Measurements from ENCODE around the gene AP4B1.
A peak's percentile ranks its signal among the peaks of the same experiment; 100 is the strongest.

AP4B1 gene

DNA sequence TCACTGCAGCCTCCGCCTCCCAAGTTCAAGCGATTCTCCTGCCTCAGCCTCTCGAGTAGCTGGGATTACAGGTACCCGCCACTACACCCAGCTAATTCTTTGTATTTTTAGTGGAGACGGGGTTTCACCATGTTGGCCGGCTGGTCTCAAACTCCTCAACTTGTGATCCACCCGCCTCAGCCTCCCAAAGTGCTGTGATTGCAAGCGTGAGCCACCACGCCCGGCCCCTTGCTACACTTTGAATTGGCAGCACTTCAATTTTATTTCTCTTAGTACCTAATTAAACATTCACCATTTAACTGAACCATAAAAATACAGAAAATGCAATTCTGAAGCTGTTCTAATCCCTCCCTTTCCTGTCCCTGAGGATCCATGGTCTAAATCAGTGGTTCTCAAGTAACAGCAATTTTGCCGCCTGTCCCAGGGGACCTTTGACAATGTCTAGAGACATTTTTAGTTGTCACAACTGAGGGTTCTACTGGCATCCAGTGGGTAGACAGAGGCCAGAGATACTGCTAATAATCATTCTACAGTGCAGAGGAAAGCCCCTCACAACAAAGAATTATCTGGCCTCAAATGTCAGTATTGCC is 12.9 kb downstream of the AP4B1 start:
- DNase-seq = no peak

GRCh38 chr1:113890816-113891215 is 13.8 kb downstream of the AP4B1 start:
- no peak for DNase-seq

DNA sequence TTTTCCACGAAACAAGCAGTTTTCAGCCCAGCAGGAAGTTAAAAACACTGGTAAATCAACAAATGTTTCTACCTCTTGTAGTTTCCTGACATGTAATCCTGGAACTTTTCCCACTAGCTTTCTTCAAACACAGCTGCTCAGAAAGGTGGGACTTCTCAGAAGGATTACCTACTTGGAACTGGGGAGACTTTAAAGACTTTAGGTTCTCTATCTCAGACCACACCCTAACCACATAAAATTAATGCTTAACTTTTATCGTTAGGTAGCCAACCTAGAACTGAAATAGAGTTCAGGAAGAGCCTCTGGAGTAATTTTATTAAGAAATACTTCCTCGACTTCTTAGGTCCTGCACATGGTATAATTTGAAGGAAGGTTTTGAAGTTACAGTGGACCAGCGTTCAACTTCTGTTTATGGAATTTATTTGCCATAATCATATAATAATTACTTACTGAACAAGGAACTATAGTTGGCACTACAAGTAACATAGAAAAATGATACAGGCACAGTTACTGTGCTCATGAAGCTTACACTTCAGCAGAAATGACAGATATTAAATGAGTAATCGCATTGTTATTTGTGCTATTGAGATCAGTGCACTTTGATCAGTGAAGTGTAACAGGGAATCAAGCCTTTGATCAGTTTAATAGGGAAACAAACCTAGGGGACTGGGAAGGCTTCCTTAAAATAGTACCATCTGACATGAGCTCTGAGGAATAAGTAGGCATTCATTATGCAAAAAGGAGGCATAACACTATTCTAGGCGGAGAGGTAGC is 17.0 kb downstream of the AP4B1 start, which contains the start of gene BCL2L15:
TSS of gene BCL2L15 (minus strand) at position 180 of the 774 bp plus-strand sequence. CDS start 206 bp downstream, outside the sequence.
- no peak for DNase-seq

- DNase-seq = no peak
These were observed 17.9 kb downstream of the AP4B1 start for GRCh38 chr1:113886417-113887401.

DNA sequence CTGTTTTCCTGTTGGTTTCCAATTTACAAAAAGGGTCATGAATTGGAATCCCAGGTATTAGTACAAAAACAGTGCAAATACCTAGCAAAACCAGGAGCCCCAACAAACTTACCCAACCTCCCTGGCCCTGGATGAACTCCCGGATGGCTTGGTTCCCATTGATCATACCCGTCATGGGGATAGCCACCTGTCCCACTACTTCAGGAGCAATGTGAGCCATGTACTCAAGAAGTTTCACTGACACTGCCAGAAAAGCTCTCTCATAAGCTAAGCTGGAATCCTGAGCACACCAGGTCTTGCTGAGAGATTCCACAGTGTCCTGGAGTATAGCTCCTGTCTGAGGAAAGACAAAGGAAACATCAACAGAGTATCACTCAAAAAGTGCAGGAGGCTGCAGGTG is 22.9 kb downstream of the AP4B1 start:
- no peak for DNase-seq

- no peak for DNase-seq
These were observed 24.9 kb downstream of the AP4B1 start for GRCh38 chr1:113879739-113880038.

DNA sequence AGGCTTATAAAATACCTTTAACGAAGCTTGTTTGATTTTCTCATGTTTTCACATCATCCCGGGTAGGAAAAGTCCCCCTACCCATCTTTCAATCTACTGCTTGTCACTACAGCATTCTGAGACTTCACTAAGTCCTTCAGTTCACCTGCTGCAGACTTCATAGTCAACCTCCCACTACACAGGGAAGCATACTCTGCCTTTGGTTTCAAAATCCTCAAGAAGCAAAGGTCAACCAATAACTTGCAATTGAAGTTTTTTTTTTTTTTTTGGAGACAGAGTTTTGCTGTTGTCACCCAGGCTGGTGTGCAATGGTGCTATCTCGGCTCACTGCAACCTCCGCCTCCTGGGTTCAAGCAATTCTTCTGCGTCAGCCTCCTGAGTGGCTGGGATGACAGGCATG is 28.4 kb downstream of the AP4B1 start:
- no peak for DNase-seq

DNA sequence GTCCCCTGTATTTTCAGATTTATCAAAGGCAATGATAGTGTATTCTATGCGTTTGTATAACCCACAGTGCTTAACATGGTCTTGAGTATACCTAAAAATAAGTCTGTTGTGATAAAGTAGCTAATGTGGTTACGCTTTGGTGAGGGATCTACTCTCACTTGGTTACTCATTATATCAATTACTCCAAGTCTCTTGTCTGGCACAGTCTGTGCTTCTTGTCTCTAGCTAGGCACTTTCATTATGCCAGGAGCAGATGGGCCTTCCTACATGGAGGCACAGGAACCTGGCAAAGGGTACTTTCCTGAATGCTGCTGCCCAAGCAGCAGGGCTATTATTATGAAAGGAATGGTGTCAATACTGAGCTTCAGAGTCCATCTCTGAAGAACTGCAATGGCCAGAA is 28.9 kb downstream of the AP4B1 start:
- DNase-seq = no peak

DNA sequence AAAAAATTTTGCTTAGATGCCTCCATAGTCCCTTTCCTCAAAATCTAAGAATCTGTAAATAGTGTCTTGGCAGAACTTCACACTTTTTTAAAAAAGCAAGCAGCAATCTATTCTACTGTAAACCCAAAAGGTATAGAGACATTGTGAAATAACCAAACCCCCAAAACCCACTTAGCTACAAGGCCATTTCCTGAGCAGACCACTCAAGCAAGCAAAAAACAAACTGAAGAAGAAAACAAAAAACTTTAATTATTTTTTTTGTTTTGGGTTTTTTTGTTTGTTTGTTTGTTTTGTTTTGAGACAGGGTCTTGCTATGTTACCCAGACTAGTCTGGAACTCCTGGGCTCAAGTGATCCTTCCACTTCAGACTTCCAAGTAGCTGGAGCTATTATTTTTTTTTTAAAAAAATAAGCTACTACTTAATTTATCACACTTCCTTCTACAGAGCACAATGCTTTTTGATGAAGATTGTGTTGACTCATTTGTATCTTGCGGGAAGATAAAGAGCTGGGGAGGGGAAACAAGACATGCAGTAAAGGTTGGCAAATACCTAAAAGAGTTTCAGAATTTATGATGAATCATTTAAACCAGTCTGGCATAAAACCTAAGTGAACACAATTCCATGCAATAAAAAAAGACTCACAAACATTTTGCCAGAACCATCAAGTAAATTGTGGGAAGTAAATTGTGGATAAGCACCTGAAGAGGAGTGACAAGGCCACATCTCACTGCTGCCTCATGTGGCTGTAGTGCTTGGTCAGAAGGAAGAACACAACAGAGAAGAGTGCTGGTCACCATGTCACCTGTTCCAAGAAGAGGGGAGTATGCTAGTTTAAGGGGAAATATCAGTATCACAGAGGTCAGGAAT is 30.4 kb downstream of the AP4B1 start:
- no peak for DNase-seq

DNA sequence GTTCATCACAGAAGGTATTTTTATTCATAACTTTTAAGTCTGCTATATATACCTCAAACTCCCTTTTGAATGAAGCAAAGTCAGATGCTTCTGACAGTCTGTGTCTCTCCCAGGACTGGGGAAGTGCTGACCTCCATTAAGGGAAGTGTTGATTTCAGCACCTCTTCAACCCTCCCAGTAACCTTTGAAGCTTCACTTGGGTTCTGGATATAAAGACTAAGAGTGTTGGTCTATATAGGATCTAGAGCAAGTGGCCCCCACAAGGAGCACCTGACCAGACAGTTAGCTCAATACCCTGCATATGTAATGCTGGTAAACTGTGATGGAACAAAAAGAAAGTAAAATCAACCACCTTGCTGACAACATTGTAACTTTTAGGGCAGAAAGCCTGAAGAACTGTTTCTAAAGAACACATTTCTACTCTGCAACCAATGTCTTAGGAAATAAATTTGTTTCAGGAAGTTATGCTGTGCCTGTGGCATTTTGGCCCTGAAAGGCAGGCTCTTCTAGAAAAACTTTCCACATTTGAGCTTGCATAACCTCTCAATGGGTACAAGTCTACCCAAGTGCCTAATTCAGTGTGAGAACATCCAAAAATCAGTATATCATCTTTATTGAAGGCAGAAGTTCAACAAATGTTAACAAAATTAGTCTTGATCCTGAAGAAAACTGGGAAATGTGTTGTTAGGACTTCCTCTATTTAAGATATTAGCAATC is 32.2 kb downstream of the AP4B1 start:
- no peak for DNase-seq

DNA sequence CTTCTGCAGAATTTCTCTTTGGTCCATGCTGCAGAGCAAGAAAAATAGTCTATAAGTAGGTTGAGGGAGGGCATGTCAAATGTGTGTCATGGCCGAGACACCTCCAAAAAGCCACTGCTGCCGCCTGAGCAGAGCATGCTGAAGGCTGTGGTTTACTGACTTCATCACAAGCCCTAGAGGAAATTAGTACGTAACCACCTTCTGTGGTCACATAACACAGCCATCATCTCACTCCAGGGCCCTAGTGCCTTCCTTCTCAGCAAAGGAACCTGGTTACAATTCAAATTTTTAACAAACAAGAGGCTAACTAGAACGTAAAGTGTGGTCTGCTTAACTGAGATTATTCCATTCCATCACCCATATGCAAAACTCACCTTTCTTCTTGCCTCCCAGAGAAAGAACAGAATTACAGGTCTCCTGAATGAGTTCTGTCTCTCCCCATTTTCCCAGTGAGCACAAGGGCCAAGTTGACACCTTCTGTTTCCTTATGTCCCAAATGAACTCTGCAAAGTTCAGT is 32.9 kb downstream of the AP4B1 start, which contains the start of gene PTPN22:
TSS of gene PTPN22 (minus strand) at position 116 of the 517 bp plus-strand sequence.
- DNase-seq = peak; percentile 34 to 60 (median 42)

DNA sequence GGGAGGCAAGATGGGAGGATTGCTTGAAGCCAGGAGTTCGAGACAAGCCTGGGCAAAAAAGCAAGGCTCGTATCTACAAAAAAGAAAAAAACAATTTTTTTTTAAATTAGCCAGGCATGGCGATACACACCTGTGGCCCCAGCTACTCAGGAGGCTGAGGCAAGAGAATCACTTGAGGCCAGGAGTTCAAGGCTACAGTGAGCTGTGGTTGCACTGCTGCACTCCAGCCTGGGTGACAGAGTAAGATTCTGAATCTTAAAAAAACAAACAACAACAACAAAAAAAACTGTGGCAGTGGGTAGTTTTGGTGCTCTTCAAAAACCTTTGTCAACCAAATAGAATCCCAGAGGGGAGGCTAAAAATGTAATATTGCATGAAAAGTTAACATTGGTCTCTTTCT is 33.8 kb downstream of the AP4B1 start:
- no peak for DNase-seq

DNA sequence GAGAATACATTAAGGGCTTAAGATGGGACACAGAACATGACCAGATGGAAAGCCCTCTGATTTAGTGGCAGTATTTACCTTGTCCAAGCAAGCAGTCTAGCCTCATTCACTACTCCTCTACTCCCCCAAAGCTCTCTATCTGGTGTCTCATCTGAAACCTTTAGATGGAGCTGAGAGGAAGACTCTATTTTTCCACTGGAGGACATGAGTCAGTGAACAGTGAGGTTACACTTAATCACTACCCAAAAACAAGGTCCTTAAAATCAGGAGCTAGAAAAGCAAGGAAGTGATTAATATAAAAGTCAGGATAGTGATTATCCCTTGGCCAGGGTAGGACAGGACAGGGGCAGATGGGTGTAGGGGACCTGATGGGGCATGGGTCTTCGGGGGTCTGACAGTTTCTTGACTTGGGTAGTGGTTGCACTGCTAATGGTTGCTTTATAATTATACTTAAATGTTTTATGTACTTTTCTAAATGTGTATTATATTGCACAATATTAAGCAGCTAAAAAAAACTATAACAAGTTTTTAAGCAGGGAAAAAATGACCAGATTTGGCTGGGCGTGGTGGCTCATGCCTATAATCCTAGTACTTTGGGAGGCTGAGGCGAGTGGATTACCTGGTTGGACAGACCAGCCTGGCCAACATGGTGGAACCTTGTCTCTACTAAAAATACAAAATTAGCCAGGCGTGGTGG is 36.1 kb downstream of the AP4B1 start:
- no peak for DNase-seq

DNA sequence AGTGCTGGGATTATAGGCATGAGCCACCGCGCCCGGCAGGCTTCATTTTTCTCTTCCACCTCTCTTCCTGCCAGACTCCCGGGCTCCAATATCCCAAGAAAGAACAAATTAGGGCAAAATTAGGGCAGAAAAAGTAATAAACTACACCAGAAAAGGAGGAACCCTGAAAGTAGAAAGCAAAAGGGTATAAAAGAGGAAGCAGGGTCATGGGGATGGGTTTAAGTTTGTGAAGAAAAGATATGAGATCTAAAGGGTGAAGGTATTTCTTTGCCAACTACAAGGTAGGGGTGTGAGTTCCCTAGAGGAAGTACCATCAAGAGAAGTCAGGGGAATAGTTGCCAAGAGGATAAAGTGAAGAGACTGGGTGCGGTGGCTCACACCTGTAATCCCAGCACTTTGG is 43.0 kb downstream of the AP4B1 start:
- DNase-seq = no peak

- no peak for DNase-seq
These were observed 43.7 kb downstream of the AP4B1 start for GRCh38 chr1:113860891-113861290.

DNA sequence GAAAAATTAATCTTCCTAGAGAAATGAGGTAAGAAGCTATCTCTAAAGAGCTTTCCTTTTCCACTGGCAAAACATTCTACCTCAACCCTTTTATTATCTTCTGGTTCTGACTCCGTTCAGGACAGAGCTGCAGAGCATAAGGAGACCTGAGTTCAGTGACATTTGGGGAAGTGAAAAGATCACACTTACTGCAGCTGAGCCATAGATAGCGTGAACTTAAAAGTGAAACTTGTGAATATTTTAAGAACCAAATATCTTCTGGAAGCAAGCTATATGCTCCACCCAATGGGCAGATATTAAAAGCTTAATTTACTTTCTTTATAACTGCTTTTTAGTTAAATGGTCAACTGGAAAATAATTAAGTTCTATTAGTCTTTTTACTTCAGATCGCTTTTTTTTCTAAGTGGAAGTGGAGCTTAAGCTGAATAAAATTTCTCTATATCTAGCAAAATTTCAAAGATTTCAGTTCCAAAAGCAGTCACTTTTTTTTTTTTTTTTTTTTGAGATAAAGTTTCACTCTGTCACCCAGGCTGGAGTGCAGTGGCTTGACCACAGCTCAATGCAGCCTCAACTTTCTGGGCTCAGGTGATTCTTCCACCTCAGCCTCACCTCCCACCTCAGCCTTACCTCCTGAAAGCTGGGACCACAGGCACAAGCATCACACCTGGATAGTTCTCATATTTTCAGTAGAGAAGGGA is 45.0 kb downstream of the AP4B1 start:
- no peak for DNase-seq

DNA sequence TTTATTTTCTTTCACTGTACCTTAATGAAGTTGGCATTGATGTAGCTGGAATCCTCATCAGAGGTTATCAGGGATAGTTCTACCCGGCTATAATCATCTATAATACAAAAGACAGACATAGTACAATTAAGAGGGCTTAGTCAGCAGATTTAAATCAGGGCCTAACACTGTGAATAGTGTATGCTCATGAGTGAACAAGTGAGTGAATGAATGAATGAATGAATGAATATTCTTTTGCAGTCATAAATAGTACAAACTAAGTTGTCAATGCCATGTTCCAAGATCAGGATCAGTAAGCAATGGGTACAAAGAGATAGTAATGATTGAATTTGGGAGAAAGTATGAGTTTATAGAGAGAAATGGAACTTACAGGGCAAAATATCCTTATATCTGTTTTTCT is 45.6 kb downstream of the AP4B1 start:
- DNase-seq = no peak

DNA sequence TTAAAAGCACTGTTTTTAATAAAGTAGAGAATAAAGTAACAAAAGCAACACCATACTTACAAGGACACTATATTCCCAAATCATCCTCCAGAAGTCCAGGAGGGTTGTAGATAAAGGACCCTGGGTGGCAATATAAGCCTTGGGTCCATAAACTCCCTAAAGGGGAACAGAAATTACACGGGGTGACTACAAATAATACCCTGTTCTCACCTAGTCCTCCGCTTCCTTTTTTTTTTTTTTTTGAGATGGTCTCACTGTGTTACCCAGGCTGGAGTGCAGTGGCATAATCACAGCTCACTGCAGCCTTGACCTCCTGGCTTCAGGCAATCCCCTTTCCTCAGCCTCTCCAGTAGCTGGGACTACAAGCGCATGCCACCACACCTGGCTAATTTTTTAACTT is 46.2 kb downstream of the AP4B1 start:
- no peak for DNase-seq

- DNase-seq = no peak
These were observed 46.8 kb downstream of the AP4B1 start for GRCh38 chr1:113857776-113858175.

- DNase-seq = no peak
These were observed 48.2 kb downstream of the AP4B1 start for GRCh38 chr1:113856401-113856790.

All from activated naive CD4-positive, alpha-beta T cell (primary cell).